K562 (cell line): ENCODE results near the gene VSTM2A. TPM values are rescaled to one million over a fixed set of nuclear protein-coding genes. Genes with fewer than 3 reads are reported as not detected.
"Not testable (repeated sequence)": the region's sequence is repeated elsewhere in the genome, so short reads cannot be mapped to it uniquely, and the experiment has no call there.

ENCODE experiments used
- ATAC-seq: fragments of 200-7000 bp; cut with Tn5 transposase; 3 replicates; pipeline ENCODE4 v1.9.1; 2020; ENCODE audit warnings: moderate library complexity
- BruUV-seq: library from RNA; stranded (reverse); fragments of 400-500 nt; replicated peaks from 2 replicates; lab custom pipeline; 2021; lab: Mats Ljungman, UMichigan
- CTCF ChIA-PET: fragments of 300-600 bp; formaldehyde crosslinking; extraction: SDS; loops from one replicate; lab custom pipeline; 2021; ENCODE audit warnings: low intra/inter-chr PET ratio; lab: Yijun Ruan, JAX
- POLR2A ChIA-PET: fragments of 300-600, 350-650 bp; sonication (Branson Sonifier 250); formaldehyde crosslinking; extraction: SDS; loops from one replicate; lab custom pipeline; 2021; ENCODE audit warnings: antibody characterized with exemption, inconsistent platforms; lab: Yijun Ruan, JAX
- DNase-seq, 4 experiments: peaks; one replicate each; pipeline versions ENCODE4 v3.0.0 to v3.0.0-alpha.2; 2011 to 2018; ENCODE audit warnings: low spot score in 3 of 4, mixed read lengths in 3 of 4; ENCODE audit errors: extremely low read depth in 1 of 4
- FAIRE-seq: peaks from 2 replicates; lab custom pipeline; 2011; peaks lifted over from hg19 to GRCh38; lab: Jason Lieb, UNC
- H2AFZ ChIP-seq: 2 replicates; pipeline ENCODE4 v1.6.0; 2011; ENCODE audit warnings: low read depth, low read length, control low read depth, inconsistent platforms
- H3K27ac ChIP-seq: fragments of 200-600 bp; 3 replicates; pipeline ENCODE4 v1.8.0; 2011; ENCODE audit warnings: low read depth, mild to moderate bottlenecking, control low read depth, inconsistent platforms, low read length, moderate library complexity, mixed read lengths; ENCODE audit errors: extremely low read depth
- H3K27me3 ChIP-seq, 2 experiments: fragments of 300-600 bp in 1 of 2; 2 replicates in 1 of 2; 3 replicates in 1 of 2; pipeline versions ENCODE4 v1.6.0 to v1.8.0; 2011; ENCODE audit warnings: inconsistent platforms in 2 of 2, low read length in 2 of 2, mild to moderate bottlenecking in 1 of 2, mixed read lengths in 1 of 2, moderate library complexity in 1 of 2; ENCODE audit not compliant: control insufficient read depth in 2 of 2, insufficient read depth in 2 of 2
- H3K36me3 ChIP-seq: fragments of 300-600 bp; 3 replicates; pipeline ENCODE4 v1.8.0; 2011; ENCODE audit warnings: mild to moderate bottlenecking, low read length, inconsistent platforms; ENCODE audit not compliant: control insufficient read depth, insufficient read depth
- H3K4me1 ChIP-seq, 2 experiments: fragments of 200-600 bp in 1 of 2; replicated peaks in 1 of 2; 2 replicates in 1 of 2; 3 replicates in 1 of 2; pipeline versions ENCODE4 v1.5.1 to v1.8.0; 2011; ENCODE audit warnings: inconsistent platforms in 2 of 2, low read length in 2 of 2, mild to moderate bottlenecking in 1 of 2, mixed read lengths in 1 of 2, moderate library complexity in 1 of 2; ENCODE audit not compliant: control insufficient read depth in 2 of 2, insufficient read depth in 2 of 2
- H3K4me2 ChIP-seq: 2 replicates; pipeline ENCODE4 v1.6.1; 2011; ENCODE audit warnings: low read length, control low read depth, inconsistent platforms, mixed read lengths; ENCODE audit not compliant: insufficient read depth
- H3K4me3 ChIP-seq: fragments of 200-600 bp; sonication (generic), shearing (Covaris generic); 2 replicates; pipeline ENCODE4 v1.5.1; 2016; ENCODE audit warnings: control low read depth, inconsistent platforms
- H3K79me2 ChIP-seq: fragments of 200-600 bp; 3 replicates; pipeline ENCODE4 v1.8.0; 2011; ENCODE audit warnings: low read length, inconsistent platforms; ENCODE audit not compliant: control insufficient read depth, insufficient read depth
- H3K9ac ChIP-seq, 2 experiments: 2 replicates each; pipeline versions ENCODE4 v1.6.0 to v1.6.1; 2011; ENCODE audit warnings: low read depth in 2 of 2, low read length in 2 of 2, control low read depth in 1 of 2, inconsistent platforms in 1 of 2, mild to moderate bottlenecking in 1 of 2, mixed read lengths in 1 of 2; ENCODE audit not compliant: insufficient read depth in 1 of 2
- H3K9me1 ChIP-seq: one replicate; pipeline ENCODE4 v1.6.0; 2011; ENCODE audit warnings: inconsistent platforms, mild to moderate bottlenecking, low read length, moderate library complexity; ENCODE audit not compliant: control insufficient read depth, insufficient read depth
- H3K9me3 ChIP-seq: replicated peaks from 2 replicates; pipeline ENCODE4 v1.5.1; 2011; ENCODE audit warnings: low read depth, low read length, inconsistent platforms; ENCODE audit not compliant: control insufficient read depth, insufficient read depth
- H4K20me1 ChIP-seq: replicated peaks from 2 replicates; pipeline ENCODE4 v1.6.1; 2011; ENCODE audit warnings: low read length, inconsistent platforms, mixed read lengths; ENCODE audit not compliant: control insufficient read depth, insufficient read depth
- MAFF ChIP-seq: IDR thresholded peaks from 2 replicates; pipeline ENCODE4 v1.6.1; 2012; ENCODE audit warnings: low read length, improper control_type of control experiment
- MAFK ChIP-seq: IDR thresholded peaks from 2 replicates; pipeline ENCODE4 v1.6.1; 2011; ENCODE audit warnings: low read length, improper control_type of control experiment
- SFPQ ChIP-seq: fragments of 200-400 bp; formaldehyde crosslinking; IDR thresholded peaks from 2 replicates; pipeline ENCODE4 v1.6.1; 2017; ENCODE audit warnings: mild to moderate bottlenecking, low read depth, low read length, moderate library complexity
- WGBS: fragments of 100-300 bp; shearing (Covaris generic); methylation state at CpG from one replicate; pipeline ENCODE4 v1.1.6; 2016; ENCODE audit warnings: low coverage, mixed read lengths; ENCODE audit not compliant: insufficient coverage; ENCODE audit errors: missing lambda C conversion rate; 5-methylcytosine and 5-hydroxymethylcytosine counted together
- in situ Hi-C: fragments of 300-500 bp; cut with MboI; formaldehyde crosslinking; loops from 4 replicates; pipeline ENCODE4 v1.15.0; 2018; ENCODE audit warnings: inconsistent platforms, mixed read lengths
- intact Hi-C: fragments of 100-400 bp; cut with micrococcal nuclease; formaldehyde crosslinking; loops from 2 replicates; pipeline ENCODE4 v1.14.2; 2022
- polyA plus RNA-seq, 8 experiments: library from polyadenylated mRNA; depleted of rRNA in 4 of 8; stranded (reverse) in 5 of 8; unstranded in 3 of 8; fragments of >200 nt; fragmentation: Nextera tagmentation in 2 of 8; fragmentation: Illumina TruSeq in 1 of 8; extraction: Ambion mirVana in 2 of 8; extraction: Trizol in 1 of 8; gene quantifications; 2 replicates each; pipeline versions ENCODE4 v1.2.1 to v1.2.3, GENCODE V29; 2011 to 2014; ENCODE audit warnings: inconsistent platforms in 1 of 8, missing spikeins in 1 of 8
- total RNA-seq, 7 experiments: library from RNA; depleted of rRNA in 6 of 7; stranded (reverse); fragments of >200 nt in 6 of 7; fragmentation: Illumina TruSeq in 2 of 7; extraction: Trizol in 2 of 7; gene quantifications; 2 replicates each; pipeline versions ENCODE4 v1.2.1 to v1.2.3, GENCODE V29; 2011 to 2021; ENCODE audit warnings: low replicate concordance in 1 of 7

Gene VSTM2A
- total and polyA plus RNA-seq, 9 of the 15 experiments (the other 6 are each of a cell fraction or from before 2014, with no cell fraction given), result not detected

- FAIRE-seq, ATAC-seq, H3K9ac ChIP-seq, H3K27ac ChIP-seq, DNase-seq, H3K4me2 ChIP-seq, H4K20me1 ChIP-seq, BruUV-seq, in situ Hi-C loops, POLR2A ChIA-PET, CTCF ChIA-PET, H3K36me3 ChIP-seq, H3K9me3 ChIP-seq, H3K27me3 ChIP-seq, H3K79me2 ChIP-seq, H3K4me1 ChIP-seq, intact Hi-C loops, H3K4me3 ChIP-seq, H3K9me1 ChIP-seq, H2AFZ ChIP-seq: not testable (repeated sequence)
- 0% methylated on average over 2 of the region's 12 CpGs for WGBS
Observed at GRCh38 chr7:54504531-54504930, 37.6 kb upstream of the VSTM2A start.

GRCh38 chr7:54529568-54529967 lies 12.6 kb upstream of the VSTM2A start:
- 0 out of 2 replicates have a peak, but pooled peaks have one; percentile 15 for TF ChIP-seq MAFK
- no peak for TF ChIP-seq SFPQ
- TF ChIP-seq MAFF, result 0 out of 2 replicates have a peak, but pooled peaks have one; percentile 8
- H3K27me3 ChIP-seq, result no peaks in the 10 kb centered on the region
- POLR2A ChIA-PET, result interaction anchor here (0.6 kb wide), 1 partner anchor 494 kb away, joined by 3 read pairs; no protein-coding TSS in a partner anchor
- BruUV-seq, result no TSS peak
- in situ Hi-C loops, result no loop called here
- H3K79me2 ChIP-seq, result no peaks in the 10 kb centered on the region
- H3K9me1 ChIP-seq, result no peaks in the 10 kb centered on the region
- ATAC-seq (no peak), DNase-seq (no peak), FAIRE-seq (no peak)
- no peaks in the 10 kb centered on the region for H4K20me1 ChIP-seq
- no peak overlapping the region for H3K4me2 ChIP-seq
- no peaks in the 10 kb centered on the region for H3K36me3 ChIP-seq
- H3K4me1 ChIP-seq, result no peaks in the 10 kb centered on the region
- intact Hi-C loops, result no loop called here
- CTCF ChIA-PET, result no interaction called here
- WGBS, result no CpG with 5 or more reads among the region's 1 CpG
- H3K9ac ChIP-seq, result no peak overlapping the region
- no peak overlapping the region for H3K4me3 ChIP-seq
- no peaks in the 10 kb centered on the region for H3K9me3 ChIP-seq
- no peak overlapping the region for H3K27ac ChIP-seq
- H2AFZ ChIP-seq, result no peak overlapping the region
